H9 (cell line): Measurements from ENCODE around the gene FRMD4B. TPM values are rescaled to one million over a fixed set of nuclear protein-coding genes. Genes with fewer than 3 reads are reported as not detected.

Source experiments
- DNase-seq: peaks from one replicate; pipeline ENCODE4 v3.0.0-alpha.2; 2017
- H2AFZ ChIP-seq: one replicate; pipeline ENCODE4 v1.6.1; 2013; ENCODE audit warnings: mild to moderate bottlenecking, low read length, control low read depth, moderate library complexity
- H2AK5ac ChIP-seq: 2 replicates; pipeline ENCODE4 v1.6.1; 2013; ENCODE audit warnings: low read length, control low read depth, mixed read lengths; ENCODE audit not compliant: insufficient read length
- H2BK120ac ChIP-seq: one replicate; pipeline ENCODE4 v1.6.1; 2013; ENCODE audit warnings: low read depth, mild to moderate bottlenecking, low read length, control low read depth, inconsistent platforms; ENCODE audit not compliant: poor library complexity, severe bottlenecking
- H2BK12ac ChIP-seq: 2 replicates; pipeline ENCODE4 v1.6.1; 2013; ENCODE audit warnings: low read length, control low read depth, mixed read lengths, low read depth; ENCODE audit not compliant: insufficient read length
- H2BK15ac ChIP-seq: 2 replicates; pipeline ENCODE4 v1.6.1; 2013; ENCODE audit warnings: low read depth, low read length, control low read depth
- H2BK20ac ChIP-seq: one replicate; pipeline ENCODE4 v1.6.1; 2013; ENCODE audit warnings: low read depth, mild to moderate bottlenecking, low read length, control low read depth, inconsistent platforms; ENCODE audit not compliant: poor library complexity, severe bottlenecking
- H2BK5ac ChIP-seq: 2 replicates; pipeline ENCODE4 v1.6.1; 2013; ENCODE audit warnings: low read length, control low read depth, mixed read lengths; ENCODE audit not compliant: insufficient read length
- H3K14ac ChIP-seq: 2 replicates; pipeline ENCODE4 v1.6.1; 2013; ENCODE audit warnings: low read length, control low read depth; ENCODE audit not compliant: insufficient read depth
- H3K18ac ChIP-seq: 2 replicates; pipeline ENCODE4 v1.6.1; 2013; ENCODE audit warnings: low read depth, mild to moderate bottlenecking, mixed read lengths, low read length, control low read depth; ENCODE audit not compliant: insufficient read length
- H3K23ac ChIP-seq: 2 replicates; pipeline ENCODE4 v1.6.1; 2013; ENCODE audit warnings: low read length, control low read depth, mixed read lengths, low read depth; ENCODE audit not compliant: insufficient read length
- H3K23me2 ChIP-seq: 2 replicates; pipeline ENCODE4 v1.6.1; 2013; ENCODE audit warnings: low read depth, mild to moderate bottlenecking, mixed read lengths, low read length, control low read depth; ENCODE audit not compliant: insufficient read length, poor library complexity, severe bottlenecking
- H3K27ac ChIP-seq: 2 replicates; pipeline ENCODE4 v1.5.1; 2013; ENCODE audit warnings: low read length, control low read depth, mixed read lengths, low read depth; ENCODE audit not compliant: insufficient read length
- H3K27me3 ChIP-seq: 2 replicates; pipeline ENCODE4 v1.6.1; 2013; ENCODE audit warnings: low read length, control low read depth, inconsistent platforms; ENCODE audit not compliant: insufficient read depth
- H3K4ac ChIP-seq: 2 replicates; pipeline ENCODE4 v1.6.1; 2013; ENCODE audit warnings: low read depth, mild to moderate bottlenecking, control low read depth, inconsistent platforms, low read length, moderate library complexity
- H3K4me1 ChIP-seq: 2 replicates; pipeline ENCODE4 v1.6.1; 2013; ENCODE audit warnings: low read length, control low read depth, inconsistent platforms; ENCODE audit not compliant: insufficient read depth
- H3K4me2 ChIP-seq: 2 replicates; pipeline ENCODE4 v1.6.1; 2013; ENCODE audit warnings: low read length, control low read depth, mixed read lengths; ENCODE audit not compliant: insufficient read length, insufficient read depth
- H3K56ac ChIP-seq: 2 replicates; pipeline ENCODE4 v1.6.1; 2013; ENCODE audit warnings: low read depth, mild to moderate bottlenecking, mixed read lengths, low read length, control low read depth; ENCODE audit not compliant: insufficient read length
- H3K79me1 ChIP-seq: 2 replicates; pipeline ENCODE4 v1.6.1; 2013; ENCODE audit warnings: low read depth, mild to moderate bottlenecking, moderate library complexity, low read length, control low read depth, inconsistent platforms; ENCODE audit not compliant: insufficient read depth, poor library complexity, severe bottlenecking
- H3K79me2 ChIP-seq: 2 replicates; pipeline ENCODE4 v1.6.1; 2013; ENCODE audit warnings: low read length, control low read depth, inconsistent platforms; ENCODE audit not compliant: insufficient read depth
- H3K9ac ChIP-seq: 2 replicates; pipeline ENCODE4 v1.6.1; 2013; ENCODE audit warnings: low read length, control low read depth, mixed read lengths; ENCODE audit not compliant: insufficient read length; ENCODE audit errors: extremely low read depth
- H3K9me3 ChIP-seq: one replicate; pipeline ENCODE4 v1.6.1; 2013; ENCODE audit warnings: low read depth, low read length, inconsistent platforms; ENCODE audit not compliant: control insufficient read depth
- H3T11ph ChIP-seq: one replicate; pipeline ENCODE4 v1.6.1; 2013; ENCODE audit warnings: mild to moderate bottlenecking, low read length, control low read depth, inconsistent platforms
- H4K20me1 ChIP-seq: one replicate; pipeline ENCODE4 v1.6.1; 2013; ENCODE audit not compliant: control insufficient read depth, insufficient read length, insufficient read depth
- H4K5ac ChIP-seq: 2 replicates; pipeline ENCODE4 v1.6.1; 2013; ENCODE audit warnings: low read depth, mild to moderate bottlenecking, mixed read lengths, low read length, control low read depth; ENCODE audit not compliant: insufficient read length
- H4K8ac ChIP-seq: replicated peaks from 2 replicates; pipeline ENCODE4 v1.6.1; 2013; ENCODE audit warnings: low read length, control low read depth, mixed read lengths, low read depth; ENCODE audit not compliant: insufficient read length
- H4K91ac ChIP-seq: 2 replicates; pipeline ENCODE4 v1.6.1; 2013; ENCODE audit warnings: low read depth, mild to moderate bottlenecking, moderate library complexity, mixed read lengths, low read length, control low read depth; ENCODE audit not compliant: insufficient read length
- H3K27ac Mint-ChIP-seq, 3 experiments: 2 replicates in 2 of 3; 3 replicates in 1 of 3; pipeline ENCODE4 v1.8.0; 2020 to 2021; ENCODE audit warnings: mixed read lengths in 3 of 3, mild to moderate bottlenecking in 1 of 3, moderate library complexity in 1 of 3
- H3K27me3 Mint-ChIP-seq: 2 replicates; pipeline ENCODE4 v1.8.0; 2021; ENCODE audit warnings: low read depth, mild to moderate bottlenecking, moderate library complexity, mixed read lengths
- H3K36me3 Mint-ChIP-seq, 3 experiments: 2 replicates in 2 of 3; 3 replicates in 1 of 3; pipeline ENCODE4 v1.8.0; 2020 to 2021; ENCODE audit warnings: low read depth in 3 of 3, mixed read lengths in 3 of 3; ENCODE audit not compliant: insufficient read depth in 1 of 3
- H3K4me1 Mint-ChIP-seq, 2 experiments: 2 replicates each; pipeline ENCODE4 v1.8.0; 2020; ENCODE audit warnings: mixed read lengths in 2 of 2
- H3K4me3 Mint-ChIP-seq, 2 experiments: 2 replicates in 1 of 2; 3 replicates in 1 of 2; pipeline ENCODE4 v1.8.0; 2020 to 2021; ENCODE audit warnings: mild to moderate bottlenecking in 2 of 2, mixed read lengths in 2 of 2, moderate library complexity in 1 of 2
- H3K9me3 Mint-ChIP-seq, 2 experiments: 2 replicates in 1 of 2; 3 replicates in 1 of 2; pipeline ENCODE4 v1.8.0; 2020; ENCODE audit warnings: mild to moderate bottlenecking in 2 of 2, mixed read lengths in 2 of 2, moderate library complexity in 1 of 2
- CTCF ChIP-seq: fragments of 200-600 bp; sonication (generic); conservative IDR thresholded peaks from 3 replicates; pipeline ENCODE4 v1.8.0; 2021; ENCODE audit warnings: antibody characterized with exemption, mild to moderate bottlenecking
- WGBS: extraction: QIAGEN DNeasy Blood & Tissue Kit; methylation state at CpG from one replicate; pipeline ENCODE4 v1.1.7; 2013; ENCODE audit warnings: missing lambda C conversion rate, low lambda C conversion rate, mixed read lengths; ENCODE audit not compliant: insufficient read length; ENCODE audit errors: extremely low coverage; 5-methylcytosine and 5-hydroxymethylcytosine counted together
- total RNA-seq: library from RNA; stranded (reverse); gene quantifications from 2 replicates; pipeline ENCODE4 v1.2.1, GENCODE V29; 2021

The FRMD4B gene
- total RNA-seq, 1 experiment from 2014 or later: 3.4 TPM

DNA sequence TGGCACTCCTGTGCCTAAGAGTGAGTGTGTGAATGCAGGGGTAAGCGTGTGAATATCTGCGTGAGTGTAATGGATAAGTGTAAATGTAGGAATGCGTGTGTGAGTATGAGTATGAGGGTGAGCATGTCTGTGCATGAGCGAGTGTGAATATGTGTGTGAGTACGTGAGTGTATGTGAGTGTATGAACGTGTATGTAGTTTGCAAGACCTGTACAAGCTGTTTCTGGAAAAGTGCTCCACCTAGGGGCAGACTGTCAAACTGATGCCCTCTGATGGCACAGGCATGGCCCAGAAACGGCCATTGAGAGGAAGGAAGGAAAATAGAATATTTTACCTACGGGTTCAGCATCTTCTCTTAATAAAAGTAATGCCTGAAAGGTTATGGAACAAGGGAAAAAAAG is 24.4 kb upstream of the FRMD4B start:
- no peak overlapping the region for H2BK5ac ChIP-seq
- H2BK12ac ChIP-seq: no peak overlapping the region
- peaks cover 0 to under 1% of the 10 kb centered on the region in 2 experiments; a peak in 1 of 5 replicates for H3K9me3 Mint-ChIP-seq
- H3K27ac ChIP-seq: no peak overlapping the region
- H2BK20ac ChIP-seq: no peak overlapping the region
- H2BK15ac ChIP-seq: no peak overlapping the region
- no peak overlapping the region; a peak in 1 of 7 replicates for H3K27ac Mint-ChIP-seq
- WGBS: 100% methylated on average over 4 of the region's 8 CpGs
- no peaks in the 10 kb centered on the region for H3K23me2 ChIP-seq
- no peak overlapping the region for H3K18ac ChIP-seq
- no peak overlapping the region for H3K56ac ChIP-seq
- H4K20me1 ChIP-seq: no peaks in the 10 kb centered on the region
- H3K4ac ChIP-seq: no peak overlapping the region
- no peak overlapping the region for H3K14ac ChIP-seq
- no peak overlapping the region for H2AFZ ChIP-seq
- H3K4me2 ChIP-seq: no peak overlapping the region
- no peak overlapping the region for H3K9ac ChIP-seq
- H2BK120ac ChIP-seq: no peak overlapping the region
- no peak overlapping the region for H3T11ph ChIP-seq
- no peaks in the 10 kb centered on the region for H3K27me3 Mint-ChIP-seq
- H4K5ac ChIP-seq: no peak overlapping the region
- peaks cover 5% of the 10 kb centered on the region; the same call in 1 of the 2 replicates for H3K4me1 ChIP-seq
- no peak overlapping the region for H4K91ac ChIP-seq
- no peaks in the 10 kb centered on the region for H3K79me1 ChIP-seq
- peak; percentile 80 for TF ChIP-seq CTCF
- no peak overlapping the region for H3K23ac ChIP-seq
- peaks cover 19 to 23% of the 10 kb centered on the region in 2 experiments for H3K4me1 Mint-ChIP-seq
- peak; percentile 57 for DNase-seq
- H3K79me2 ChIP-seq: no peaks in the 10 kb centered on the region
- no peaks in the 10 kb centered on the region for H3K9me3 ChIP-seq
- H3K27me3 ChIP-seq: no peaks in the 10 kb centered on the region
- no peaks in the 10 kb centered on the region; a peak in 1 of 7 replicates for H3K36me3 Mint-ChIP-seq
- no peak overlapping the region for H4K8ac ChIP-seq
- H3K4me3 Mint-ChIP-seq: no peak overlapping the region
- H2AK5ac ChIP-seq: no peak overlapping the region
